GM21367 (cell line): ENCODE data around the gene MFSD12.
"Not testable (repeated sequence)": the region's sequence is repeated elsewhere in the genome, so short reads cannot be mapped to it uniquely, and the experiment has no call there.

ENCODE experiments used
- ATAC-seq: cut with Tn5 transposase; IDR thresholded peaks from one replicate; pipeline ENCODE4 v1.9.1; 2021; ENCODE audit not compliant: unreplicated experiment

The MFSD12 gene

DNA sequence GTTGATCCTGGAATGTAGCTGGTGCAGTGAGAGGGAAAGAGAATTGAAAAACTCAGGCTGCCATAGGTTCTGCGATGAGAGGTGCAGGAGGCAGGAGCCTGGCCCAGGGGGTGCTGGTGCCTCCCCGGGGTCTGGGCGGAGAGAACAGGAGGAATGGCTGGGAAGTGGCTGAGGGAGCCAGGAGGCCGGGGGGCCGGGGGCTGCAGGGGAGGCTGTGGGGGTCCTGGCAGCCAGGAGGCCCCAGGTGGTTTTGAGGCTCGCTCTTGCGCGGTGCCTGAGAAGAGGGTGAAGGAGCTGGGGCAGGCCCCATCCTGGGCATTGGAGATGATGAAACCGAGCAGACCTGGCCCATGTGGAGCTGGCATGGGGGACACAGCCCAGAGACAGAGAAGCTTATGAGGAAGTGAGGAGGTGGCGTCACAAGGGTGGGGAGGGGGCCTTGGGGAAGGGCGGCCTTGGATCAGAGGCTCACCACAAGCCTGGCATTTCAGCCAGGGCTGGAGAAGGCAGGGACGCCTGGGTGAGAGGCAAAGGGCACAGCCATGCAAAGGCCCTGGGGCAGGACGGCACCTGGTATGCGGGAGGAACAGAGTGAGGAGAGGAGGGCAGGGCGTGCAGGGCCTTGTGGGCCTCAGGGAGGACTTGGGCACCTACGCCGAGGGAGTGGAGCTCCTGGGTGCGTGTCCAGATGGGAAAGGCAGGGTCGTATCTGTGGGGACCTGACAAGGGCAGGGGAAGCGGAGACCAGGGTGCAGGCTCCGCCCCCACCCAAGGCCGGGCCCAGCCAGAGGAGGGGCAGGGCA is 19.7 kb downstream of the MFSD12 start:
- ATAC-seq, result no peak

DNA sequence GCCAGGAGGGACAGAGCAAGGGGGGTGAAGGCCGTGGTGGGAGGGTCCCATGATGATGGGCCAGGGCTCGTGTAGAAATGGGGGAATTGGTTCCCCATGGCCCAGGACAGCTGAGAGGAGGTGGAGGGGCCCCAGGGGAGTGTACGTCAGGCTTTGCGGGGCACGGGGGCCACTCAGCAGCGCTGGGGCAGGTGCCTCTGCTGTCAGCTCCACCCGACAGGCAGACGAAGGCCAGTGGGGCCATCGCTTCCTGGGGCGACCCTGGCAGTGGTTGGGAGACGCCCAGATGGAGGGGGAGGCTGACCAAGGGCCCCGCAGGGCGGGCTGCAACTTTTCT is 20.3 kb downstream of the MFSD12 start:
- ATAC-seq, result no peak

DNA sequence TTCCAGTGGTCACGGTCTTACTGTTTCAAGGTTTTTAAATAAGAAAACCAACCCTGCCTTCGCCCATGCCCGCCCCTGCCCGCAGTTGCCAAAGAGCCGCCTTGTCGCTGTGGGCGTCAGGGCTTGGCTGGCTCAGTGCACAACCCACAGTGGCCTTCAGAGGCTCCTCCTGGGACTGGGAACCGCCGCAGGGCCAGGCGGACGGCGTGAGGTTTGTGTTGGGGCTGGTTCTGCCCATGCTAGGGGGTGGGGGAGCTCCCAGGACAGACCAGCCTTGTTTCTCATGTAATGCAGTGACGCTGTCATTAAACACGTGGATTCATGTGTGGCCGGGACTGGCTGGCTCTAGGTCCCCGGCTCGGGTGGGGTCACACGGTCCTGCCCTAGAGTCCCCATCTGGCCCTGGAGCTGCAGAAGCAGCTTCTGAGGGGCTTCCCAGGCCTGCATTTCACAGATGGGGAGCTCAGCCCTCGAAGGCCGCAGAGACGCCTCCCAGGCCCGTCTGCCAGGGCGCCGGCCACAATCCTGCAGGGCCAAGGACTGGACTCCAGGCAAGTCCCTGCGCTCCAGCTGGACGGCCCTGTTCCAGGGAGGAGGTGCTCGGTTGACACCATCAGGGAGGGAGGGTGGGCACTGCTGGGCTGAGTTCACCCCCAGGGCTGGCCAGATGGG is 20.8 kb downstream of the MFSD12 start:
- ATAC-seq, result no peak

DNA sequence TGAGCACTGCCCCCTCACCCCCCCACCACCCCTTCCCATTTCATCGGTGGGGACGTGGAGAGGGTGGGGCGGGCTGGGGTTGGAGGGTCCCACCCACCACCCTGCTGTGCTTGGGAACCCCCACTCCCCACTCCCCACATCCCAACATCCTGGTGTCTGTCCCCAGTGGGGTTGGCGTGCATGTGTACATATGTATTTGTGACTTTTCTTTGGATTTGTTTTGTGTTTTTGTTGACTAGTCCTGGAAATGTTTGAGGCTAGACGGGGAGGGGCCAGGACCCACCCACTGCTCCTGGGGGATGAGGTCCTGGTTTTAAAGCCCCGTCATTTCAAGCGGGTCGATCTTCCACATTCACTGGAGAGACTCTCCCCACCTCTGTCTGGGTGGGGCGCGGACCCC is 21.4 kb downstream of the MFSD12 start:
- no peak for ATAC-seq

DNA sequence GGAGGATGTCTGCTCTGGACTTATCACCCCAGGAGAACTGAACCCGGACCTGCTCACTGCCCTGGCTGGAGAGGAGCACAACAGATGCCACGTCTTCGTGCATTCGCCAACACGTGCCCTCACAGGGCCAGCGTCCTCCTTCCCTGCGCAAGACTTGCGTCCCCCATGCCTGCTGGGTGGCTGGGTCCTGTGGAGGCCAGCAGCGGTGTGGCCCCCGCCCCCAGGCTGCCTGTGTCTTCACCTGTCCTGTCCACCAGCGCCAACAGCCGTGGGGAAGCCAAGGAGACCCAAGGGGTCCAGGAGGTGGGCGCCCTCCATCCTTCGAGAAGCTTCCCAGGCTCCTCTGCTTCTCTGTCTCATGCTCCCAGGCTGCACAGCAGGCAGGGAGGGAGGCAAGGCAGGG is 21.8 kb downstream of the MFSD12 start:
- no peak for ATAC-seq

DNA sequence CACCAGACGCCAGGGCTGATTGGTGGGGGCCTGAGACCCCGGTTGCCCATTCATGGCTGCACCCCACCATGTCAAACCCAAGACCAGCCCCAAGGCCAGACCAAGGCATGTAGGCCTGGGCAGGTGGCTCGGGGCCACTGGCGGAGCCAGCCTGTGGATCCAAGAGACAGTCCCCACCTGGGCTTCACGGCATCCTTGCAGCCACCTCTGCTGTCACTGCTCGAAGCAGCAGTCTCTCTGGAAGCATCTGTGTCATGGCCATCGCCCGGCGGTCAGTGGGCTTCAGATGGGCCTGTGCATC is 22.2 kb downstream of the MFSD12 start:
- no peak for ATAC-seq

- ATAC-seq, result no peak
Measured at GRCh38 chr19:3534375-3535234, 22.8 kb downstream of the MFSD12 start.

DNA sequence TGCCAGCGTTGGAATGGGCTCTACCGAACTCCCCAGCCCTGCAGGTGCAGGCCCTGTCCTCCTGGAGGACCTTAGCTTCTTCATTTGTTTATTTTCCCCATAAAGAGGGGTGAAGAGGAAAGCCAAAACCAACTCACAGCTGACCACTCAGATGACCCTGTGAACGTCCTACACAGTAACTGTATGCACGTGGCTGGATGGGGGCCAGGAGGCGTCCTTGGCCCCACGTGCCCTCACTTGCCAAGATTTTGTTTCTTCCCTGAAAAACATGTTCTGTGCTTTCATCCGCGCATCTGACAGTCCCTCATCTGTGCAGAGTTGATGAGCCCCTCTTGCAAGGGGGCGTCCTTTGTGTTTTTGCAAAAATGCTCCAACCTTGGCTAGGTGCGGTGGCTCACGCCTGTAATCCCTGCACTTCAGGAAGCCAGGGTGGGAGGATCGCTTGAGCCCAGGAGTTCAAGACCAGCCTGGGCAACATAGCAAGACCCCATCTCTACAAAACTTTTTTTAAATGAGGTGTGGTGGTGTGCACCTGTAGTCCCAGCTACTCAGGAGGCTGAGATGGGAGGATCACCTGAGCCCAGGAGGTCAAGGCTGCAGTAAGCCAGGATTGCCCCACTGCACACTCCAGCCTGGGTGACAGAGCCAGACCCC is 23.7 kb downstream of the MFSD12 start:
- no peak for ATAC-seq

- ATAC-seq, result no peak
Measured at GRCh38 chr19:3533033-3533432, 24.4 kb downstream of the MFSD12 start.

DNA sequence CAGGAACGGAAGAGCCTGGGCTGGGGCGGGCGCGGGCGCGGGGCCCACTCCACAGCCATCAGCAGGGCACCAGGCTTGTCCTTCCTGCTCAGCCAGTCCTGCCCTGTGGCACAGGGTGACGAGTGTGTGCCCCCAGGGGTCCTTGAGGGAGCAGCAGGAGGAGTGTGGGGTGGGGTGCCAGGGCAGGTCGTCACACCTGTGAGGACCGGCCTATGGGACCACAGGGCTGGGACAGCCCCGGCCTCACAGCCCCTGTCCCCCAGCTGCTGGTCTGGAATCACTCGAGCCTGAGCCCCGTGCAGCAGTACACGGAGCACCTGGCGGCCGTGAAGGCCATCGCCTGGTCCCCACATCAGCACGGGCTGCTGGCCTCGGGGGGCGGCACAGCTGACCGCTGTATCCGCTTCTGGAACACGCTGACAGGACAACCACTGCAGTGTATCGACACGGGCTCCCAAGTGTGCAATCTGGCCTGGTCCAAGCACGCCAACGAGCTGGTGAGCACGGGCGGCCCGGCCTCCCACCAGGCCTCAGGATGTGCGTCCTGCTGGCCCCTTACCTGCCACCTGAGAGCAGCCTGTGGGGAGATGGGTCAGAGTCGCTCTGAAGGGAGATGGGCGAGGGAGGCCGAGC is 25.1 kb downstream of the MFSD12 start:
- ATAC-seq, result no peak

DNA sequence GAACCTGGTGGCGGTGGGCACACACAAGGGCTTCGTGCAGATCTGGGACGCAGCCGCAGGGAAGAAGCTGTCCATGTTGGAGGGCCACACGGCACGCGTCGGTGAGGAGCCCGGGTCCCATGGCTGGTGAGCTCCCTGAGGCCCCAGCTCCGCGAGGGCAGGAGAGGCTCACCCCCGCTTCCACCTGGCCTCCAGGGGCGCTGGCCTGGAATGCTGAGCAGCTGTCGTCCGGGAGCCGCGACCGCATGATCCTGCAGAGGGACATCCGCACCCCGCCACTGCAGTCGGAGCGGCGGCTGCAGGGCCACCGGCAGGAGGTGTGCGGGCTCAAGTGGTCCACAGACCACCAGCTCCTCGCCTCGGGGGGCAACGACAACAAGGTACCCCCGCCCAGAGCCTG is 25.7 kb downstream of the MFSD12 start:
- ATAC-seq, result no peak

- ATAC-seq, result no peak
Measured at GRCh38 chr19:3530389-3530788, 27.0 kb downstream of the MFSD12 start.

GRCh38 chr19:3529299-3529698 is 28.1 kb downstream of the MFSD12 start:
- ATAC-seq, result not testable (repeated sequence)

- ATAC-seq, result no peak
Measured at GRCh38 chr19:3528539-3529211, 28.7 kb downstream of the MFSD12 start.

DNA sequence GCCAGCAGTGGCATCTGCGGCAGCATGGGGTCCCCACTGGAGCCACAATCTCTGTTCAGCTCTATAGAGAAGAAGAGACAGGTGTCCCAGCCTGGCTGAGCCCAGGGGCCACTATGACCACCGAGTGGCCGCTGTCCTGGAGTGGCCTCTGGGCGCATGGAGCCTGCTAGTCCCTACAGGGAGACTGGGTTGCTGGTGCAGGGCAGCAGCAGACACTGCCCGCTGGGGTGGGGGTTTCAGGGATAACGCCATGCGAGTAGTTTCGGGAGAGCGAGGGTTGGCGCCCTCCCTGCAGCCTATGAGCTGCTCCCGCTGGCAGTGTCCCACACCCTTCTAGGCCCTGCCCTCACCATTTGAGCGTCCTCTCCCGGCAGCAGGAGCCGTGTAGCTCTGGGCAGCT is 29.3 kb downstream of the MFSD12 start:
- no peak for ATAC-seq

GRCh38 chr19:3527238-3527910 is 30.0 kb downstream of the MFSD12 start:
- no peak for ATAC-seq

DNA sequence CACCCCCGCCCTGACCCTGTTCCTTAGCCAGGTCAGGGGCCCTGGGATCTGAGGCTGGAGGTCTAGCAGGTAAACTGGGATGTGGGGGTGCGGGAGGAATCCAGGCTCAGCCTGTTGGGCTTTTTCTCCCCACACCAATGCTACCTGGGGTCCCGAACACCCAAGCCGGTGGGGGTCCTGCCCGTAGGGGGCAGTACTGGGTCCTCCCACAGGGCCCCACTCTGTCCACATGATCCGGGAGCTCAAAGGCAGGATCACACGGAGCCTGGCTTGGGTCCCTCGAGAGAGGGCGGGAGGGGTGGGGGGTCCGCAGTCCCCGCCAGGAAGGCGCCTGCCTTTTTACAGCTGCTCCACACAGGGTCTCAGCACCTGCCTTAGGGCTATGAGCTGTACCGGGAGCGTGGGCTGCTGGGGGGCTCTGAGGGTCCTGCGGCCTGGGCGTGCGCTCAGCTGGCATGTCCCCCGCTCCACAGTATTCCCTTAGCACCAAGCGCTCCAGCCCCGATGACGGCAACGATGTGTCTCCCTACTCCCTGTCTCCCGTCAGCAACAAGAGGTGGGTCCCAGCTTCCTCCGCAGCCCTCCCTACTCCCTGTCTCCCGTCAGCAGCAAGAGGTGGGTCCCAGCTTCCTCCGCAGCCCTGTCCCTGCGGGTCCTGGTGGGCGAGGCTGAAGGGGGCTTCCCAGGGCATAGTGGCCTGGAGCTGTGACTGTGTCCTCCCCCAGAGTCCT is 30.7 kb downstream of the MFSD12 start:
- ATAC-seq, result no peak

DNA sequence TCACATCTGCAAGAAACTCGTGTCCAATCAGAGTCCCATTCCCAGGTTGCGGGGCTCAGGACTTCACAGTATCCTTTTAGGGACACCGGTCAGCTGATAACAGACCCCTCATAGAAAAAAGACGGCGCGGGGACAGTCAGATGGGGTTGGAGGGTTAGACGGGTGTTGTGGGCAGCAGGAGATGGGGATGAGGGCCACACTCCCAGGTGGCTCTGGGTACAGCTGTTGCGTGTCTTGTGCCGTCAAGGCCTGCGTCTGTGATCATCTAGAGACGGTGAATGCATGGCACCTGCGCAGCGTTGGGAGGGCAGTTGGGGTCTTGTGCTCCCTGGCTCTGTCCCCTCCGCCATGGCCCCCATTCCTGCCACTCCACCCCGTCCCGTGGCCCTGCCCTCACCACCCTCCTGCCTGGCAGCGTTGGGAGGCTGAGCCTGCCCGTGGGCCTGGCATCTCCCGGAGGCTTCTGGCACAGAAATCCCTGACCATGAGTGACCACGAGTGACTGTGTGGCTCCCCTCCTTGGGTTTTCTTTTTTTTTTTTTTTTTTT is 32.4 kb downstream of the MFSD12 start:
- no peak for ATAC-seq
